GM12878 (cell line): Measurements from ENCODE around the gene CORO1C. TPM values are rescaled to one million over a fixed set of nuclear protein-coding genes. Genes with fewer than 3 reads are reported as not detected.

ENCODE experiments used
- ATAC-seq: fragments of 200-7000 bp; cut with Tn5 transposase; 3 replicates; pipeline ENCODE4 v1.9.1; 2020; ENCODE audit warnings: mild to moderate bottlenecking, moderate library complexity
- BruUV-seq: library from RNA; stranded (reverse); fragments of 400-500 nt; replicated peaks from 2 replicates; lab custom pipeline; 2021; lab: Mats Ljungman, UMichigan
- CTCF ChIA-PET: fragments of 300-600 bp; sonication (Branson Sonifier 250); formaldehyde crosslinking; extraction: SDS; loops from one replicate; lab custom pipeline; 2021; ENCODE audit warnings: inconsistent platforms; lab: Yijun Ruan, JAX
- POLR2A ChIA-PET: fragments of 350-600 bp; formaldehyde crosslinking; extraction: SDS; loops from one replicate; lab custom pipeline; 2021; ENCODE audit warnings: inconsistent platforms; lab: Charles Lee
- RAD21 ChIA-PET: fragments of 300-600 bp; sonication (Branson Sonifier 250); formaldehyde crosslinking; loops from one replicate; lab custom pipeline; 2023; ENCODE audit warnings: antibody characterized with exemption; ENCODE audit not compliant: unreplicated experiment; lab: Charles Lee
- SMC1A ChIA-PET: fragments of 300-600 bp; sonication (Branson Sonifier 250); formaldehyde crosslinking; loops from one replicate; lab custom pipeline; 2023; ENCODE audit not compliant: unreplicated experiment, uncharacterized antibody; lab: Charles Lee
- DNase-seq: peaks from one replicate; pipeline ENCODE4 v3.0.0-alpha.2; 2011; ENCODE audit warnings: low read depth, low spot score
- FAIRE-seq: peaks from 3 replicates; lab custom pipeline; 2011; peaks lifted over from hg19 to GRCh38; lab: Jason Lieb, UNC
- H2AFZ ChIP-seq: 2 replicates; pipeline ENCODE4 v1.6.0; 2011; ENCODE audit warnings: low read depth, low read length, control low read depth; ENCODE audit not compliant: control insufficient read depth
- H3K27ac ChIP-seq: 2 replicates; pipeline ENCODE4 v1.5.1; 2011; ENCODE audit warnings: control low read depth; ENCODE audit not compliant: control insufficient read depth, insufficient read depth
- H3K27me3 ChIP-seq, 2 experiments: replicated peaks in 1 of 2; 2 replicates each; pipeline versions ENCODE4 v1.6.0 to v1.6.1; 2011; ENCODE audit warnings: low read length in 1 of 2; ENCODE audit not compliant: control insufficient read depth in 2 of 2, insufficient read depth in 2 of 2
- H3K36me3 ChIP-seq, 2 experiments: 2 replicates each; pipeline ENCODE4 v1.5.1; 2011; ENCODE audit warnings: low read length in 1 of 2; ENCODE audit not compliant: control insufficient read depth in 2 of 2, insufficient read depth in 2 of 2
- H3K4me1 ChIP-seq: 2 replicates; pipeline ENCODE4 v1.6.1; 2011; ENCODE audit warnings: mild to moderate bottlenecking, low read length, moderate library complexity, mixed read lengths; ENCODE audit not compliant: control insufficient read depth, insufficient read depth
- H3K4me2 ChIP-seq: 2 replicates; pipeline ENCODE4 v1.6.0; 2011; ENCODE audit warnings: control low read depth; ENCODE audit not compliant: control insufficient read depth, insufficient read depth
- H3K4me3 ChIP-seq: fragments of 200-600 bp; sonication (generic); 2 replicates; pipeline ENCODE4 v1.5.1; 2016
- H3K79me2 ChIP-seq: 2 replicates; pipeline ENCODE4 v1.6.0; 2011; ENCODE audit warnings: low read length; ENCODE audit not compliant: control insufficient read depth, insufficient read depth
- H3K9ac ChIP-seq: 2 replicates; pipeline ENCODE4 v1.8.0; 2011; ENCODE audit warnings: low read length, control low read depth, mixed read lengths; ENCODE audit not compliant: control insufficient read depth, insufficient read depth
- H3K9me3 ChIP-seq: replicated peaks from 3 replicates; pipeline ENCODE4 v1.5.1; 2011; ENCODE audit warnings: mild to moderate bottlenecking, low read length; ENCODE audit not compliant: control insufficient read depth, insufficient read depth
- H4K20me1 ChIP-seq: 2 replicates; pipeline ENCODE4 v1.6.0; 2011; ENCODE audit not compliant: control insufficient read depth, insufficient read depth
- DPF2 ChIP-seq: fragments of 450-650 bp; IDR thresholded peaks from 2 replicates; pipeline ENCODE4 v1.6.1; 2017; ENCODE audit warnings: mild to moderate bottlenecking
- E2F4 ChIP-seq: IDR thresholded peaks from 2 replicates; pipeline ENCODE4 v1.6.1; 2012; ENCODE audit warnings: low read depth, low read length, improper control_type of control experiment
- GATAD2B ChIP-seq: fragments of 450-650 bp; conservative IDR thresholded peaks from 2 replicates; pipeline ENCODE4 v1.6.1; 2017; ENCODE audit warnings: low read depth, mild to moderate bottlenecking, moderate library complexity
- IKZF2 ChIP-seq, 2 experiments: fragments of 450-650 bp; IDR thresholded peaks; 2 replicates each; pipeline ENCODE4 v1.6.1; 2017; ENCODE audit warnings: mild to moderate bottlenecking in 2 of 2, moderate library complexity in 2 of 2
- MTA3 ChIP-seq: IDR thresholded peaks from 2 replicates; pipeline ENCODE4 v1.6.1; 2012; ENCODE audit warnings: low read length, inconsistent platforms, borderline replicate concordance
- SIX5 ChIP-seq: IDR thresholded peaks from 2 replicates; pipeline ENCODE4 v1.6.1; 2011; ENCODE audit warnings: mild to moderate bottlenecking, low read depth, low read length, moderate library complexity; ENCODE audit not compliant: severe bottlenecking
- SPI1 ChIP-seq: IDR thresholded peaks from 2 replicates; pipeline ENCODE4 v1.6.1; 2011; ENCODE audit warnings: low read depth, mild to moderate bottlenecking, low read length, moderate library complexity, borderline replicate concordance; ENCODE audit not compliant: insufficient read depth
- TCF12 ChIP-seq: IDR thresholded peaks from 2 replicates; pipeline ENCODE4 v1.6.1; 2011; ENCODE audit warnings: low read depth, mild to moderate bottlenecking, low read length
- WGBS: methylation state at CpG from one replicate; pipeline ENCODE4 v1.1.6; 2016; ENCODE audit warnings: low lambda C conversion rate; ENCODE audit not compliant: insufficient replicate concordance, insufficient coverage; ENCODE audit errors: missing lambda C conversion rate; 5-methylcytosine and 5-hydroxymethylcytosine counted together
- in situ Hi-C: fragments of 300-500 bp; cut with MboI; formaldehyde crosslinking; loops from 9 replicates; pipeline ENCODE4 v1.14.3; 2018; ENCODE audit warnings: mixed read lengths
- intact Hi-C: fragments of 100-400 bp; cut with micrococcal nuclease; formaldehyde crosslinking; loops from one replicate; pipeline ENCODE4 v1.14.2; 2022; ENCODE audit not compliant: unreplicated experiment
- polyA plus RNA-seq, 11 experiments: library from polyadenylated mRNA; depleted of rRNA in 4 of 11; unstranded in 6 of 11; stranded (reverse) in 5 of 11; fragments of >200 nt; fragmentation: Nextera tagmentation in 4 of 11; fragmentation: Illumina TruSeq in 1 of 11; extraction: Ambion mirVana in 4 of 11; extraction: Trizol in 1 of 11; gene quantifications; 1 replicate in 1 of 11; 2 replicates in 10 of 11; pipeline versions ENCODE4 v1.2.1 to v1.2.3, GENCODE V29; 2011 to 2016; ENCODE audit warnings: inconsistent platforms in 2 of 11, missing spikeins in 2 of 11, low read depth in 1 of 11
- total RNA-seq, 4 experiments: library from RNA; depleted of rRNA in 3 of 4; stranded (reverse); fragments of >200 nt in 3 of 4; fragmentation: Illumina TruSeq in 1 of 4; extraction: Trizol in 1 of 4; gene quantifications; 2 replicates each; pipeline versions ENCODE4 v1.2.1 to v1.2.3, GENCODE V29; 2013 to 2021
- TF ChIP-seq, protein P1 (sequence below): IDR thresholded peaks from 2 replicates; pipeline ENCODE4 v1.6.1; 2012; ENCODE audit warnings: low read depth, low read length, improper control_type of control experiment

The CORO1C gene
- total and polyA plus RNA-seq, 10 of the 15 experiments (the other 5 are each of a cell fraction or from before 2014, with no cell fraction given), result 52.7 to 254 (median 171) TPM

- Histone ChIP-seq H2AFZ (no peak overlapping the region), H3K9ac (no peak overlapping the region), H3K9me3 (no peaks in the 10 kb centered on the region; the same call in 2 of the 3 replicates), H3K27ac (peak overlapping the region; percentile 96), H3K27me3 (no peaks in the 10 kb centered on the region), H3K4me1 (peaks cover 51% of the 10 kb centered on the region), H3K4me3 (peak overlapping the region; percentile 8; the same call in 1 of the 2 replicates), H3K79me2 (peaks cover 60% of the 10 kb centered on the region), H4K20me1 (no peaks in the 10 kb centered on the region), H3K36me3 (peaks cover 1 to 11% of the 10 kb centered on the region in 2 experiments; a peak in 3 of 4 replicates), H3K4me2 (peak overlapping the region; percentile 61; the same call in 1 of the 2 replicates)
- 0% methylated on average over 2 of the region's 2 CpGs for WGBS
- FAIRE-seq (peak; percentile 47), DNase-seq (no peak), ATAC-seq (peak; percentile 74)
- intact Hi-C loops (no loop called here), in situ Hi-C loops (loop anchor here (10.0 kb wide), 1 partner anchor 427 kb away; the partner anchor contains the start of genes ALKBH2 and UNG)
- ChIA-PET RAD21 (interaction anchor here (0.6 to 8.8 kb wide), 20 partner anchors 14 to 428 kb away, joined by 3 to 221 read pairs (median 4); partner anchors contain the start of gene SELPLG), SMC1A (interaction anchor here (0.7 to 11.9 kb wide), 31 partner anchors 12 to 287 kb away, joined by 3 to 293 read pairs (median 6); partner anchors contain the start of gene CORO1C), POLR2A (interaction anchor here (1.1 to 1.9 kb wide), 9 partner anchors 12 to 136 kb away, joined by 3 to 7 read pairs (median 5); no protein-coding TSS in a partner anchor), CTCF (interaction anchor here (0.8 to 11.0 kb wide), 17 partner anchors 19 to 426 kb away, joined by 3 to 252 read pairs (median 8); partner anchors contain the start of genes ALKBH2 and SELPLG)
- TF ChIP-seq MTA3 (no peak), SIX5 (no peak), GATAD2B (no peak), E2F4 (no peak), SPI1 (peak; percentile 84), DPF2 (0 out of 2 replicates have a peak, but pooled peaks have one; percentile 16), IKZF2 (IDR thresholded peaks at IDR 0.05) (0 out of 4 replicates have a peak, but pooled peaks of 1 of the 2 experiments have one; percentile 20), TCF12 (no peak)
- TF ChIP-seq, protein P1, sequence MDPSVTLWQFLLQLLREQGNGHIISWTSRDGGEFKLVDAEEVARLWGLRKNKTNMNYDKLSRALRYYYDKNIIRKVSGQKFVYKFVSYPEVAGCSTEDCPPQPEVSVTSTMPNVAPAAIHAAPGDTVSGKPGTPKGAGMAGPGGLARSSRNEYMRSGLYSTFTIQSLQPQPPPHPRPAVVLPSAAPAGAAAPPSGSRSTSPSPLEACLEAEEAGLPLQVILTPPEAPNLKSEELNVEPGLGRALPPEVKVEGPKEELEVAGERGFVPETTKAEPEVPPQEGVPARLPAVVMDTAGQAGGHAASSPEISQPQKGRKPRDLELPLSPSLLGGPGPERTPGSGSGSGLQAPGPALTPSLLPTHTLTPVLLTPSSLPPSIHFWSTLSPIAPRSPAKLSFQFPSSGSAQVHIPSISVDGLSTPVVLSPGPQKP, result no peak
- no TSS peak for BruUV-seq
Observed at GRCh38 chr12:108667349-108667748, 64.0 kb downstream of the CORO1C start.
